ENCODE measurements around the gene BACH2.
"Not testable (repeated sequence)": the region's sequence is repeated elsewhere in the genome, so short reads cannot be mapped to it uniquely, and the experiment has no call there.

BACH2 gene

DNA sequence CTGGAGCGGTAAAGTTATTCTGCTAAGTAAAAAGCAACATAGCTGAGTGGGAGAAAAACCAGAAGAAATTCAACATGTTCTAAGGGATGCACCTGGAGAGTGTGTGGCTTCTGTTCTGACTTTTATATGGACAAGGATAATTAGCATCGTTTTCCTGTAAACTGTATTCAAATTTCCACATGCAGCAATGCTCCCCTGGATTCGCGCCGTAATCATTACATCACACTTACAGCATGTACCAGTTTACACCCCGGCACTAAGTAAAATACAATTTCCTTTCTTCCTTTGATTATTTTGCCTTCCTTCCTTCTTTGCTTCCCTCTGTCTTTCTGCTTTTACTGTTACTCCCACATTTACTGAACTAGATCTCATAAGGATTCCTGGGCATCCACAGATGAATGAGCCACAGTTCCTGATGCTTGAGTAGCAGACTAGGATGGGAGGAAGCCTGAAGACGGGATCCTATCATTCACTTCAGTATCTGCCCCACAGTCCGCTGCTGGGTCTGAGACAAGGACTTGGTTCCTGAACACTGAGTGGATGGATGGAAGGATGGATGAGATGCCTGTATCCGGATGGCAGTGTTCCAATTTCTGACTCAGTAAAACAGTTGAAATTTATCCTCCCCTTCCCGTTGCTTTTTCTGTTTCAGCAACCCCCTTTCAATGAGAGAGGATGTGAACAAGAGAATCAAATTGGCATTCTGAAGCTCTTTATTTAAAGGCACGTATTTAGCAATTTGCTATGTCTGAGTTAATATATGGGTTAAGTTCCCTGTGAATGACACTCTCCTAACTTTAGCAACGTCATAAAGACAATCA lies 227.7 kb downstream of the BACH2 start:
- no peak for DNase-seq (ENCODE audit: low read depth, low spot score)

DNA sequence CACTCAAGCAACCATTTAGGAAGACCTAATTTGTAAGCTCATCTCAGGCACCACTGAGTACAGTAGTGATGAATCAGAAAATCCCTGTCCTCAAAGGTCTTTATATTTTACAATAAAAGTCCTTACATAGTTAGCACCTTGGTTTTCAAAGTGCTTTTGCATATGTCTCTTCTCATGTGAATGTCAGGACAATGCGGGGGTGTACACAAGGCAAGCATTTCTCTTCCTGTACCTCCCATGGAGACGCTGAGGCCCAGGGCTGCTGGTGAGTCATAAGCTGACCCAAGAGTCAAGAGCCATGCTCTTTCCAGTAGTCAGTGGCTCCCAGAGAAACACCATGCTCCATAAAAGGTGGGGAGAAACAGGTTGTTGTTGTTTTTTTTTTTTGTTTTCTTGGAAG lies 228.4 kb downstream of the BACH2 start:
- DNase-seq (ENCODE audit: low read depth, low spot score), result no peak

DNA sequence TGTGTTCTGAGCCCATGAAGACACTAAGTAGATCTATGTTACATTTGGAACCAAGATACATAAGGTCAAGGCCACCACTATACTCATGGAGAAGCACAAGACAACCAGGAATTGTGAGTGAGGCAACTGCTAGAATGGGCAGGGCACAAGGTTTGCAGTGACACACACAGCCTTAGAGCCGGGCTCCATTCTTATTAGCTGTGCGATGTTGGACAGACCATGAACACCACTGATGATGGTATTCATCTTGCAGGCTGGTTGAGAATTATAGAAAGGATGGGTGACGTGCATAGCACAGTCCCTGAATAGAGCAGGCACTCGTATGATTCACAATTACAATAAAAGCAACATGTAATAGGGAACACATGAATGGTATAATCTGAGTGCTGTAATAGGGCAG lies 229.9 kb downstream of the BACH2 start:
- DNase-seq (ENCODE audit: low read depth, low spot score), result no peak

DNA sequence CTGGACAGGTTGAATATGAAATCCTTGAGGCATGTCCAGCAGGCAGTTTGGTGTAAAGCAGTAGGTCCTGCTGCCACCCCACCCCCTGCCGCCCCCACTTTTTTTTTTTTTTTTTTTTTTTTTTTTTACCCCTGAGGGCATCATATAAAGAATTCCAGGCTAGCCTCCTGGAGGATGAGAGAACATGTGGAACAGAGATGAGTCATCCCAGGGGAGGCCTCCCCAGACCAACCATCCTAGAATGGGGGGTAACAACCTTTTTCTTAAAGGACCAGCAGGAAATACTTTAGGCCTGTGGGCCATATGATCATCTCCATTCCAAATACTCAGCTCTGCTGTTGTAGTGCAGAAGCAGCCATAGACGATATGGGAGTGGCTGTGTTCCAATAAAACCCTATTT lies 231.5 kb downstream of the BACH2 start:
- no peak for DNase-seq (ENCODE audit: low read depth, low spot score)

DNA sequence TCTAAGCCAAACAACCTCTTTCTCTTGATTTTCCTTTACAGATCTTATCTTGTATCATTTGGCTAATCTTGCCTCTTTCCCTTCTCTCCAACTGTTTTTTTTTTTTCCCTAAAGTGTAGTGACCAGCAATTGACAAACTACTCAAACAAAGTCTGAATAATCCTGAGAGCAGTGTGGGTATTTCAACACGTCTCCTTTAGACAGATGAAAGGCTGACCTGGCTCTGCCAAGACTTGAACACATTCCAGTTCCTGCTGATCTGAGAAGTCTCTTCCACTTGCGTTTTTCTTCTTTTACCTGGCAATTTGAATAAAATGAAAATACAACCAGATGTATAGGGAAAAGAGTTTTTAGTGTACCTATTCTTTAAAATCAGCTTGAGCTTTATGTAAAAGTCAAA lies 234.0 kb downstream of the BACH2 start:
- DNase-seq (ENCODE audit: low read depth, low spot score), result no peak

DNA sequence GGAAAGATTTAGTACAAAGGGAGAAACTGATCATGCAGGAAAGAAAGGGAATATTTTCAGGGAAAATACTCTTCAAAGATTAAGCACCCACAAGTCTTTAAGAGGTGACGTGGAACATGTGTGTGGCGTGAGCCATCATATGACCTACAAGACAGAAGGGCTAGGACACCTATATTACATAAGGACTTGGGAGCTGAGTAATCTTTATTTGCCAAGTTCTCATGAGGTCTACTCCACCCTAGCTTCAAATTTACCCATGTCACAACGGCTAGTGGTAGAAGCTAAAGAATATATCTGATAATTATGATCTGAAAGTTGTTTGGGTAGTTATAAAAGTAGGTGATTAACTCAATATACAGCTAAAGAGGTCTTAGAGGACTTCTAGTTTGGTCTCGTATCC lies 234.6 kb downstream of the BACH2 start:
- DNase-seq (ENCODE audit: low read depth, low spot score), result no peak

DNA sequence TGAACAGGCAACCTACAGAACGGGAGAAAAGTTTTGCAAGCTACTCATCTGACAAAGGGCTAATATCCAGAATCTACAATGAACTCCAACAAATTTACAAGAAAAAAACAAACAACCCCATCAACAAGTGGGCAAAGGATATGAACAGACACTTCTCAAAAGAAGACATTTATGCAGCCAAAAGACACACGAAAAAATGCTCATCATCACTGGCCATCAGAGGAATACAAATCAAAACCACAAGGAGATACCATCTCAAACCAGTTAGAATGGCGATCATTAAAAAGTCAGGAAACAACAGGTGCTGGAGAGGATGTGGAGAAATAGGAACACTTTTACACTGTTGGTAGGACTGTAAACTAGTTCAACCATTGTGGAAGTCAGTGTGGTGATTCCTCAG lies 237.5 kb downstream of the BACH2 start:
- not testable (repeated sequence) for DNase-seq (ENCODE audit: low read depth, low spot score)

DNA sequence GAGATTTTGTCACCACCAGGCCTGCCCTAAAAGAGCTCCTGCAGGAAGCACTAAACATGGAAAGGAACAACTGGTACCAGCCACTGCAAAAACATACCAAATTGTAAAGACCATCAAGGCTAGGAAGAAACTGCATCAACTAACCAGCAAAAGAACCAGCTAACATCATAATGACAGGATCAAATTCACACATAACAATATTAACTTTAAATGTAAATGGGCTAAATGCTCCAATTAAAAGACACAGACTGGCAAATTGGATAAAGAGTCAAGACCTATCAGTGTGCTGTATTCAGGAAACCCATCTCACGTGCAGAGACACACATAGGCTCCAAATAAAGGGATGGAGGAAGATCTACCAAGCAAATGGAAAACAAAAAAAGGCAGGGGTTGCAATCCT lies 240.7 kb downstream of the BACH2 start:
- DNase-seq (ENCODE audit: low read depth, low spot score), result not testable (repeated sequence)

DNA sequence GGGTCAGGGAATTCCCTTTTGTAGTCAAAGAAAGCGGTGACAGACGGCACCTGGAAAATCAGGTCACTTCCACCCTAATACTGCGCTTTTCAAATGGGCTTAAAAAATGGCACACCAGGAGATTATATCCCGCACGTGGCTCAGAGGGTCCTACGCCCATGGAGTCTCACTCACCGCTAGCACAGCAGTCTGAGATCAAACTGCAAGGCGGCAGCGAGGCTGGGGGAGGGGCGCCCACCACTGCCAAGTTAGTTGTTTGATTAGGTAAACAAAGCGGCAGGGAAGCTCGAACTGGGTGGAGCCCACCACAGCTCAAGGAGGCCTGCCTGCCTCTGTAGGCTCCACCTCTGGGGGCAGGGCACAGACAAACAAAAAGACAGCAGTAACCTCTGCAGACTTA lies 242.4 kb downstream of the BACH2 start:
- DNase-seq (ENCODE audit: low read depth, low spot score), result not testable (repeated sequence)

DNA sequence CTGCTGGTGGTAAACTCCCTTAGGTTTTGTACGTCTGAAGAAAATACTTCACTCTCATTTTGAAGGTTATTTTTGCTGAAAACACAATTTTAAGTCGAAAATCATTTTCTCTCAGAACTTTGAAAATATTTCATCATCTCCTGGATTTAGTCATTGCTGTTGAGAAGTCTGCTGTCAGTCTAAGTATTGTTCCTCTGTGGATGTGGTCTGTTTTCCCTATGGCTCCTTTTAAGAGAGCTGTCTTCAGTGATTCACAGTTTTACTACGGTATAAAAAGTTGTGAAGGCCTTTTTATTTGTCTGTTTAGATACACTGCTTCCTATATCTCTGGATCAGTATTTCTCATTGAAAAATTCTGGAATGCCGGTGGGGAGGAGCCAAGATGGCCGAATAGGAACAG lies 243.0 kb downstream of the BACH2 start:
- no peak for DNase-seq (ENCODE audit: low read depth, low spot score)

DNA sequence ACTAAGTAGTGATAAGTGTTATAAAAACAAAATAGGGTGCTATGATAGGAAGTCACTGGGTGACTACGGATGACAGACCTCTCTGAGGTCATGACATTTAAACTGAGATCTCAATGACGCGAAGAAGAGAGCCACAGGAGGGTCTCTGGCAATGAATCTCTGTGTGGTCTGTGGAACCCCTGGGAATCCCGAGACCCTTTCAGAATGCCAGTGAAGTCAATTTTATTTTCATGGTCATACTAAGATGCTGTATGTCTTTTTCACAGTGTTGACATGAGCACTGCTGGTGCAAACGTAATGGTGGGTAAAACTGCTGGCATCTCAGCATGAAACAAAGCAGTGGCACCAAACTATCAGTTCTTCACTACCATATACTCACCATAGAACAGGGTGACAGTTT lies 247.3 kb downstream of the BACH2 start:
- no peak for DNase-seq (ENCODE audit: low read depth, low spot score)

DNA sequence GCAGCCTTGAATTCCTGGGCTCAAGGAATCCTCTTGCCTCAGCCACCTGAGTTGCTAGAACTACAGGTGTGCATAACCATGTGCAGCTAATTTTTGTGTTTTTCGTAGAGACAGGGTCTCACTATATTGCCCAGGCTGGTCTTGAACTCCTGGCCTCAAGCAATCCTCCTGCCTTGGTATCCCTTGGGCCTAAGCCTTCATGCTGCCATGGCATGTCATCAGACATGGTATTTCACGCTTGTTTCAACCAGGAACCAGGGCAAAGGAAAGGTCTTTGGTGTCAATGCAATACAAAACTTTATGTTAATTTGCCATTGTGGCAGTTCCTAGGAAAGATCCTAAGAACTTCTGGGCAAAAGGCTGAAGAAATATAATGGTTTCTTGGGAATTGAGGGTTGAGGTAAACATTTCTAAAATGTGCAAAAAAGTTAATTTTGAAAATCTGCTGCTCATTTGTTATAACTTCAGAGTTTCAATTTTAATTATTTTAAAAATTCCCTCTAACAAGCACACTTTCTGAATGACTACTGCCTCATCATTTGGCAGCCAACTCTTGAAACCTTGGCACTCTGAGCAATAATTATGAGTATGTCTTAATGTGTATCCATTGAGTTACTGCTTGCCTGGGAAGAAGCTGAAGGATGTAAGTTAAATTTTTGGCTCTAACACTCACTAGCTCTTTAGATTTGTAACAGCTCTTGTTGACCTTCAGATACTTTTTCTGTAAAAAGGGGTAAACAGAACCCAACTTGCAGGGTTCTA lies 248.3 kb downstream of the BACH2 start:
- no peak for DNase-seq (ENCODE audit: low read depth, low spot score)

DNA sequence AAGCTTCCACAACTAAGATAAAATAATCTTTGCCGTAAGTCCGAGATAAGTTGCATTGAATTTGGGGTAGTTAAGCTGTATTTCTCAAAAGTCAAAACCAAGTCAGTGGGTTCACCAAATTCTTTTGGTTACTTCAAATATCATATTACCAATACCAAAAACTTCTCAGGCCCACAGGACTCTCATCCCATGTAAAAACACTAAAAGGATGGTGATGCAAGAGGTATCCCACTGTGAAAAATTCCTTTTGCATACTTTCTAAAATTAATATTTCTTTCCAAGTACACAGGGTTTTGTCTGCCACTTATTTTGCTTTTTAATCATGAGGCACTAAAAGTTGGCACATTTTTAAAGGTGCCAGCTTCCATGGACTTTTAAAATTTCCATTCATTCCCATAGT lies 251.1 kb downstream of the BACH2 start:
- DNase-seq (ENCODE audit: low read depth, low spot score), result no peak

DNA sequence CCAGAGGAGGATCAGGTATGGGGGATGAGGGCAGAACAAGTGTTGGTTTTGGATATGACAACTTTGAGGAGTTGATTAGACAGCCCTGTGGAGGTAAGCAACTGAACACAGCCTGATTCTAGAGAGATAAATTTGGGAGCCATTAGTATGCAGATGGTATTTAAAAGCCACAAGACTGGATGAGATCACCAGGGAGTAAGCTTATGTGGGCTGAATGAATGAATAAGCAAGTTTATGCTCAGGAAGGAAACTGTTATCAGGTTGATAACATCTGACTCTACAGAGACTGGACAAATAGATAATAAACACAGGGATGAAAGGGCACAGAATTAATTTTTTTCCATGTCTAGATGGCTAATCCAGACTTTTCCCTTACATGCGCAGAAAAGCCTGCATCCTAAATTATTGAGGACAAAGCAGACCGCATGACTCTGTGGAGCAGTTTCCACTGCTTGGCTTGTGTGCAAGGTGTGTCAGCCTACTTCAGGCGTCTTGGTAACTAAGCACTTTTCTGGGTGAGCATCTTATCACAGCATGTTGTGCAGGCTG lies 251.7 kb downstream of the BACH2 start:
- no peak for DNase-seq (ENCODE audit: low read depth, low spot score)

DNA sequence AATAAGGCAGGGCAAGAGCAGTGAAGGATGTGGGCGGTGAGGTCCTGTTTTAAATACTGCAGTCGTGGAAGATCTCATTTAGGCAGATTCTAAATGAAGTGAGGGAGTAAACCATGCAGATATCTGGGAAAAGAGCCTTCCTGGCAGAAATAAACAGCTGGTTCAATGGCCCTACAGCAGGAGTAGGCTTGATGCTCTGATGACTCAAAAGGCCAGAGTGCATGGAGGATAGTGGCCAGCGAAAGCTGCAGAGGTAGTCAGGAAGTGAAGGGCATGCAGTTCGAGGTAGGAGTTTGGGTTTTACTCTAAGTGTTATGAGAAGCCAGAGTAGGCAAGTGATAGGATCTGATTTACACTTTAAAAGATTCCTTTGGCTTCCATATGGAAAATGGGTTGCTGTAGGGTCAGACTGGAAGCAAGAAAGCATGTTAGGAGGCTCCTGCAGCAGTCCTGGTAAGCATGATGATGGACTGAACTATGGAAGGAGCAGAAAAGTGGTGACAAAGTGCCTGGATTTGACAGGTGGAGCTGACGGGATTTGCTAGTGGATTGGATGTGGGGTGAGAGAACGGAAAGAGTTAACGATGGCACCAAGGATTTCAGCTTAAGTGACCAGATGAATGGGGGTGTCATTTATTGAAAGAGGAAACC lies 252.3 kb downstream of the BACH2 start:
- DNase-seq (ENCODE audit: low read depth, low spot score), result no peak

DNA sequence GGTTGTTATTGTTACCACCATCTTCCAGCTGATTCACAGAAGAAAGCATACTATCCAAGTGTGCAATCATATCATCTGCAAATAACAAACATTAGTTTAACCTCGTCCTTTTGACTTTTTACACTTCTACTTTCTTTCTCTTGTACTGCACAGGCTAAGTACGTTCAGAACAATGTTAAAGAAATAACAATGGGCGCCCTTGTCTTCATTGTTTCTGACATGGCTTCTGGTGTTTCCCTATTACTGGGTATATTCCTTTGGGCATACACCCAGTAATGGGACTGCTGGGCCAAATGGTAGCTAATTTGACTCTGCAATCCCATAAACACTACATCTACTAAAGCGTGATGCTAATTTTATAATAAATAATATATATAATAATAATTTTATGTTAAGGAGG lies 255.7 kb downstream of the BACH2 start:
- DNase-seq (ENCODE audit: low read depth, low spot score), result no peak

DNA sequence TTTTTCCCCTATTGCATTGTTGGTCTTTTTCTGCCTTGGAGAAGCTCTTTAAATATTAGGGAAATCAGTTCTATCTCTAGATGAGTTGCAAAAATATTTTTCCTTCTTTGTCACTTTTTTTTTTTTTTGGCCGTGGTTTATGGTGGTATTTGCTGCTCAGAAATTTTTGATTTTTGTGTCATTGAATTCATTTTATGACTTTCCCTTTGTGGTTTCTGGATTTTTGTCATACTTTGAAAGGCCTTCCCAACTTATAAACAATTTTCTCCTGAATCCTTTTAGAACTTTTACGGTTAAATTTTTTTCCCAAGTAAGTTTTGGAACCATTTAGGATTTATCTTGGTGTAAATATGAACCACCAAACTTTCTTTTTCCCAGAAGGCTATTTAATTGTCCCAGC lies 256.7 kb downstream of the BACH2 start:
- DNase-seq (ENCODE audit: low read depth, low spot score), result no peak

DNA sequence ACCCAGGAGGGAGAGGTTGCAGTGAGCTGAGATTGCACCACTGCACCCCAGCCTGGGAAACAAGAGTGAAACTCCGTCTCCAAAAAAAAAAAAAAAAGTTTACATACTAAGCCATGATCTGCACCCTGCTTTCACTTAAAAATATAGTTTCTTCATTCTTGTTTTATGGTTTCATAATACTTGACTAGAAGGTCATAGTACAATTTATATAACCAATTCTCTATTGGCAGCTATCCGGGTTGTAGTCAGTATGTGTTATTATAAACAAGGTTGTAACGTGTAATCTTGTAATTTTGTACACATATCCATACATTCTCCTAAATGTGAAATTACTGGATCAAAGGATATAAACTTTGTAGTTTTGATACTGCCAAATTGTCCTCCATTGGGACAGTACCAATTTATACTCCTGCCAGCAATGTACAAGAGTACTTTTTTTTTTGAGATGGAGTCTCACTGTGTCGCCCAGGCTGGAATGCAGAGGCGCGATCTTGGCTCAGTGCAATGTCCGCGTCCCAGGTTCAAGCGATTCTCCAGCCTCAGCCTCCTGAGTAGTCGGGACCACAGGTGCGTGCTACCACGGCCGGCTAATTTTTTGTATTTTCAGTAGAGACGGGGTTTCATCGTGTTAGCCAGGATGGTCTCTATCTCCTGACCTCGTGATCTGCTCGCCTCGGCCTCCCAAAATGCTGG lies 257.5 kb downstream of the BACH2 start:
- no peak for DNase-seq (ENCODE audit: low read depth, low spot score)

DNA sequence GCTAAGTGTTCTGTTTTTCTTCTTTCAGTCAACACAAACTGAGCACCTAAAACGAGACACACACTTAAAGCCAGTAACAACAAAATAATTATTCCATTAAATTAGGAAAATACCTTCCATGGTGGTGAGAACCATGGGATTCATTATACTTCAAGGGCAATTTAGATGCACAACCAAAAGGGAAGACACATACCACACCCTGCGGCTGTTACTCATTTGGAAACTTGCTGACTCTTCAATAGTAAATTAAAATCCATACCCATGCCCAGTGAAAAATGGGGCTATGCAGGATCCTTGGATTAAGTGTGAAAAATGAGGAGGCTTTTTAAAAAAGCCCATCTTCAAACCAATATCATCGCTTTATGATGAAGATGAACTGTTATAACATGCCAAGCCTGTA lies 259.7 kb downstream of the BACH2 start:
- DNase-seq (ENCODE audit: low read depth, low spot score), result no peak

DNA sequence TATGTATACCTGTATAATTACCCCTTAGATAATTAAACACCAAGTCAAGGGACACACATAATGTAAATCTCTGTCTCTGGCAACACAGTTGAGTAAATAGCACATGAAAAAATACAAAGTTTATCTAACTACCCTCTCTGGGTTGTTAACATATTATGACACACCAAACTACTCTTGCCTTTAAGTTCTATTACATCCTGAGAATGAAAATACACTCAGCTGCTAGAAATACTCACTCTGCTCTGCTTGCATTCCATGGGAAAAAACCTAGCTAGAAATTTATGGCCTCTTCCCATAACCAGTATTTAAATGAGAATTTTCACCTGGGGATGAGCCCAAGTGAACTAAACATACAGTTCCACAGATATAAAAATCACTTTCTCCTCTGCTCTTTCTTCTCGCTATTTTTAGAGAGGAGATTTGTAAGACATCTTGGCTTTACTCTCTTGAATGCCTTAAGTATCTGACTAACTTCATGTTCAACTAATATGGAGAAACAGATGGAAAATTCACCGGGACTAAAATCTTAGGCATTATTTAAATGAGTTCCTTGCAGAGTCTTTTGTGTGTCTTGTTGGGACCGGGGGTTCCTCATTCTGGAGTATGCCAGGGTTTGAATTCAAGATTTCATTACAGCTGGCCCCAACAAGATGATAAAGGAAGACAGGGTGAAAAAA lies 261.5 kb downstream of the BACH2 start:
- DNase-seq (ENCODE audit: low read depth, low spot score), result no peak

DNA sequence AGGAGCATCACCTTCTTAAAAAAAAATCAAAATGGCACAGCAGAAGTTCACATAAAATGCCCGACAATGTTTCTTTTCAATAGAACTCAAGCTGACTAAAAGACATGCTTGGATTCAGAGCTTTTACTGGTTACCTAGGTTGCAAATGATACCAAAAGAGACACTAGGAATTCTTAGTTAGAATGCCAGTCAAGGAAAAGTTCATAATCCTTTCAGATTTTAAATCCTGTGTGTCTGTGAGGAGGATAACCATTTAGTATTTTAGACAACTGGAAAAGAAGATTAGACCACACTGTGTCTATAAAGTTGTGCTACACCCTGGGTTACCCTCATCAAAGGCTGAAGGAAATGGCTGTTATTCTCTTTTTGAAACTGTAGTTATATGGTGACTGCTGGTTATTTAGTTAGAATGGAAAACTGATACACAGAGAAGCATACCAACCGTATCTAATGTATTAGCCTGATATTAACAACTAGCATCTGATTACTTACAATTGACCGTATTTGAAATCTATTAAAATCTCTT lies 262.8 kb downstream of the BACH2 start:
- DNase-seq (ENCODE audit: low read depth, low spot score), result no peak

Measured in activated naive CD8-positive, alpha-beta T cell treated with anti-CD3 and anti-CD28 coated beads, Interleukin-2, amount 50 U/mL, for 16 hours (primary cell).